H1 (cell line): ENCODE results near the gene DCLRE1A. TPM values are rescaled to one million over a fixed set of nuclear protein-coding genes. Genes with fewer than 3 reads are reported as not detected.

Source experiments
- CTCF ChIA-PET: fragments of 300-600 bp; sonication (Branson Sonifier 250); formaldehyde crosslinking; loops from one replicate; lab custom pipeline; 2021; ENCODE audit not compliant: partially characterized antibody; lab: Charles Lee
- POLR2A ChIA-PET: fragments of 300-600 bp; sonication (Branson Sonifier 250); formaldehyde crosslinking; loops from one replicate; lab custom pipeline; 2021; ENCODE audit warnings: inconsistent platforms; ENCODE audit not compliant: partially characterized antibody; lab: Charles Lee
- DNase-seq, 2 experiments: peaks; one replicate each; pipeline versions ENCODE4 v3.0.0 to v3.0.0-alpha.2; 2010 to 2022; ENCODE audit warnings: low spot score in 2 of 2, low read depth in 1 of 2, mixed read lengths in 1 of 2
- FAIRE-seq: peaks from 2 replicates; lab custom pipeline; 2011; peaks lifted over from hg19 to GRCh38; lab: Jason Lieb, UNC
- H2AFZ ChIP-seq: 2 replicates; pipeline ENCODE4 v1.8.1; 2012; ENCODE audit warnings: low read length, inconsistent platforms
- H2AK5ac ChIP-seq: 2 replicates; pipeline ENCODE4 v1.6.1; 2013; ENCODE audit warnings: low read depth, low read length
- H2BK120ac ChIP-seq: replicated peaks from 2 replicates; pipeline ENCODE3; 2013; ENCODE audit warnings: low read depth, low read length, inconsistent platforms
- H2BK12ac ChIP-seq: 2 replicates; pipeline ENCODE4 v1.6.1; 2013; ENCODE audit warnings: low read depth, low read length
- H2BK15ac ChIP-seq: 2 replicates; pipeline ENCODE4 v1.6.1; 2013; ENCODE audit warnings: low read length
- H2BK20ac ChIP-seq: 2 replicates; pipeline ENCODE4 v1.6.1; 2013; ENCODE audit warnings: low read length
- H2BK5ac ChIP-seq: 2 replicates; pipeline ENCODE4 v1.6.1; 2013; ENCODE audit warnings: low read depth, low read length
- H3K14ac ChIP-seq: 2 replicates; pipeline ENCODE4 v1.6.1; 2013; ENCODE audit warnings: inconsistent platforms; ENCODE audit not compliant: insufficient read length
- H3K18ac ChIP-seq: 2 replicates; pipeline ENCODE4 v1.6.1; 2013; ENCODE audit warnings: low read length; ENCODE audit errors: extremely low read depth
- H3K23ac ChIP-seq: 2 replicates; pipeline ENCODE4 v1.6.1; 2013; ENCODE audit warnings: inconsistent platforms; ENCODE audit not compliant: insufficient read length
- H3K23me2 ChIP-seq: 2 replicates; pipeline ENCODE4 v1.6.1; 2013; ENCODE audit warnings: low read depth, low read length
- H3K27ac ChIP-seq: 2 replicates; pipeline ENCODE4 v1.6.1; 2011; ENCODE audit warnings: low read depth, low read length, inconsistent platforms
- H3K27me3 ChIP-seq, 4 experiments: replicated peaks in 1 of 4; 1 replicate in 1 of 4; 2 replicates in 3 of 4; pipeline versions ENCODE4 v1.6.1 to v1.8.1; 2011 to 2013; ENCODE audit warnings: low read length in 3 of 4, mild to moderate bottlenecking in 3 of 4, inconsistent platforms in 2 of 4, mixed read lengths in 2 of 4, moderate library complexity in 1 of 4; ENCODE audit not compliant: control insufficient read depth in 3 of 4, insufficient read depth in 3 of 4; ENCODE audit errors: extremely low read depth in 1 of 4
- H3K36me3 ChIP-seq, 4 experiments: 2 replicates each; pipeline versions ENCODE4 v1.6.1 to v1.8.1; 2011 to 2013; ENCODE audit warnings: mild to moderate bottlenecking in 4 of 4, low read length in 3 of 4, moderate library complexity in 2 of 4, control low read depth in 1 of 4, inconsistent platforms in 1 of 4; ENCODE audit not compliant: insufficient read depth in 4 of 4, control insufficient read depth in 2 of 4
- H3K4ac ChIP-seq: replicated peaks from 2 replicates; pipeline ENCODE3; 2013; ENCODE audit warnings: low read length, low read depth, mixed read lengths, inconsistent platforms; ENCODE audit not compliant: insufficient read length
- H3K4me1 ChIP-seq, 4 experiments: replicated peaks in 1 of 4; 1 replicate in 1 of 4; 2 replicates in 3 of 4; pipeline versions ENCODE4 v1.6.1 to v1.8.1; 2011 to 2013; ENCODE audit warnings: low read length in 3 of 4, inconsistent platforms in 2 of 4, mixed read lengths in 1 of 4; ENCODE audit not compliant: insufficient read depth in 4 of 4, control insufficient read depth in 3 of 4
- H3K4me2 ChIP-seq, 2 experiments: 2 replicates each; pipeline versions ENCODE4 v1.6.1 to v1.8.1; 2011 to 2013; ENCODE audit warnings: low read depth in 2 of 2, low read length in 2 of 2, control low read depth in 1 of 2, inconsistent platforms in 1 of 2, mild to moderate bottlenecking in 1 of 2; ENCODE audit not compliant: insufficient read depth in 1 of 2
- H3K4me3 ChIP-seq, 4 experiments: fragments of 200-600, 300-600 bp in 1 of 4; sonication (generic), shearing (Covaris generic), sonication (Bioruptor Twin) in 1 of 4; 2 replicates each; pipeline versions ENCODE4 v1.5.1 to v1.8.1; 2011 to 2016; ENCODE audit warnings: low read length in 4 of 4, low read depth in 3 of 4, control low read depth in 2 of 4, inconsistent platforms in 2 of 4, mild to moderate bottlenecking in 2 of 4, mixed read lengths in 1 of 4, moderate library complexity in 1 of 4; ENCODE audit not compliant: insufficient read depth in 2 of 4; ENCODE audit errors: extremely low read depth in 1 of 4
- H3K56ac ChIP-seq: replicated peaks from 2 replicates; pipeline ENCODE3; 2013; ENCODE audit warnings: low read depth, mild to moderate bottlenecking, mixed read lengths, low read length, inconsistent platforms; ENCODE audit not compliant: insufficient read length
- H3K79me1 ChIP-seq: 2 replicates; pipeline ENCODE4 v1.6.1; 2013; ENCODE audit warnings: low read depth, low read length, control low read depth
- H3K79me2 ChIP-seq, 2 experiments: 2 replicates each; pipeline versions ENCODE4 v1.6.1 to v1.8.1; 2012 to 2013; ENCODE audit warnings: low read length in 2 of 2, mild to moderate bottlenecking in 2 of 2, inconsistent platforms in 1 of 2; ENCODE audit not compliant: insufficient read depth in 2 of 2, control insufficient read depth in 1 of 2
- H3K9ac ChIP-seq, 4 experiments: replicated peaks in 1 of 4; 1 replicate in 1 of 4; 2 replicates in 3 of 4; pipeline versions ENCODE4 v1.6.1 to v1.8.1; 2011 to 2013; ENCODE audit warnings: low read depth in 3 of 4, low read length in 3 of 4, control low read depth in 2 of 4, mild to moderate bottlenecking in 2 of 4, moderate library complexity in 2 of 4, inconsistent platforms in 1 of 4; ENCODE audit errors: extremely low read depth in 1 of 4
- H3K9me3 ChIP-seq, 2 experiments: 2 replicates each; pipeline versions ENCODE4 v1.6.1 to v1.8.1; 2012 to 2013; ENCODE audit warnings: mild to moderate bottlenecking in 2 of 2, moderate library complexity in 2 of 2, control low read depth in 1 of 2, inconsistent platforms in 1 of 2, low read depth in 1 of 2, low read length in 1 of 2, mixed read lengths in 1 of 2; ENCODE audit not compliant: insufficient read depth in 2 of 2
- H4K20me1 ChIP-seq, 2 experiments: replicated peaks in 1 of 2; 2 replicates each; pipeline versions ENCODE3 to v1.8.1; 2011 to 2013; ENCODE audit warnings: inconsistent platforms in 2 of 2, low read length in 2 of 2, mild to moderate bottlenecking in 1 of 2; ENCODE audit not compliant: insufficient read depth in 2 of 2, control insufficient read depth in 1 of 2
- H4K5ac ChIP-seq: 2 replicates; pipeline ENCODE4 v1.6.1; 2013; ENCODE audit warnings: low read length, low read depth, mixed read lengths, inconsistent platforms; ENCODE audit not compliant: insufficient read length
- H4K8ac ChIP-seq: 2 replicates; pipeline ENCODE4 v1.8.0; 2013; ENCODE audit warnings: mild to moderate bottlenecking, moderate library complexity, low read length, inconsistent platforms; ENCODE audit not compliant: insufficient read depth; ENCODE audit errors: extremely low read depth
- H4K91ac ChIP-seq: replicated peaks from 2 replicates; pipeline ENCODE3; 2013; ENCODE audit warnings: low read length, mixed read lengths, inconsistent platforms; ENCODE audit not compliant: insufficient read length
- BRCA1 ChIP-seq: IDR thresholded peaks from 2 replicates; pipeline ENCODE4 v1.6.1; 2012; ENCODE audit warnings: low read depth, low read length, improper control_type of control experiment
- CTBP2 ChIP-seq: IDR thresholded peaks from 2 replicates; pipeline ENCODE4 v1.7.0; 2011; ENCODE audit warnings: borderline replicate concordance, mild to moderate bottlenecking, moderate library complexity, mixed read lengths, low read length; ENCODE audit not compliant: insufficient read depth, insufficient read length
- E2F6 ChIP-seq: IDR thresholded peaks from 2 replicates; pipeline ENCODE4 v1.6.1; 2012; ENCODE audit warnings: inconsistent platforms
- EZH2 ChIP-seq: fragments of 200-600 bp; sonication (generic); IDR thresholded peaks from 2 replicates; pipeline ENCODE4 v1.7.1; 2012; ENCODE audit warnings: low read depth, mild to moderate bottlenecking, moderate library complexity, low read length, inconsistent platforms; ENCODE audit not compliant: severe bottlenecking
- FOSL1 ChIP-seq: IDR thresholded peaks from 2 replicates; pipeline ENCODE4 v1.6.1; 2011; ENCODE audit warnings: mild to moderate bottlenecking, low read depth, low read length, moderate library complexity; ENCODE audit not compliant: insufficient read depth
- GABPA ChIP-seq: IDR thresholded peaks from 2 replicates; pipeline ENCODE4 v1.6.1; 2011; ENCODE audit warnings: mild to moderate bottlenecking, low read length, moderate library complexity, borderline replicate concordance; ENCODE audit not compliant: insufficient read depth
- KDM5A ChIP-seq: fragments of 200-600 bp; IDR thresholded peaks from 2 replicates; pipeline ENCODE4 v1.7.1; 2012; ENCODE audit warnings: mild to moderate bottlenecking, low read length, inconsistent platforms, mixed read lengths
- NANOG ChIP-seq: IDR thresholded peaks from 2 replicates; pipeline ENCODE4 v1.6.1; 2011; ENCODE audit warnings: low read length, low read depth, mild to moderate bottlenecking, inconsistent platforms; ENCODE audit not compliant: insufficient read depth, poor library complexity, severe bottlenecking
- RNF2 ChIP-seq: fragments of 200-900, 300-1000 bp; sonication (generic); IDR thresholded peaks from 2 replicates; pipeline ENCODE4 v1.7.1; 2016; ENCODE audit warnings: borderline replicate concordance, low read depth, mild to moderate bottlenecking, antibody characterized with exemption, low read length; ENCODE audit not compliant: poor library complexity, severe bottlenecking; ENCODE audit errors: missing control alignments
- SP4 ChIP-seq: IDR thresholded peaks from 2 replicates; pipeline ENCODE4 v1.6.1; 2012; ENCODE audit warnings: low read length, inconsistent platforms
- SUZ12 ChIP-seq: fragments of 200-600 bp; sonication (generic); IDR thresholded peaks from 2 replicates; pipeline ENCODE4 v1.6.1; 2012; ENCODE audit warnings: mild to moderate bottlenecking, inconsistent platforms, low read length, moderate library complexity, mixed read lengths
- TAF1 ChIP-seq: IDR thresholded peaks from 2 replicates; pipeline ENCODE4 v1.6.1; 2011; ENCODE audit warnings: mild to moderate bottlenecking, low read depth, low read length
- TBP ChIP-seq: IDR thresholded peaks from 2 replicates; pipeline ENCODE4 v1.6.1; 2011; ENCODE audit warnings: low read depth, low read length, improper control_type of control experiment
- WGBS, 2 experiments: shearing (Covaris generic) in 1 of 2; methylation state at CpG; one replicate each; pipeline versions ENCODE4 v1.1.6 to v1.1.7; 2013 to 2015; ENCODE audit warnings: low lambda C conversion rate in 2 of 2, mixed read lengths in 2 of 2, inconsistent platforms in 1 of 2, low coverage in 1 of 2, missing lambda C conversion rate in 1 of 2; ENCODE audit not compliant: insufficient replicate concordance in 2 of 2, insufficient coverage in 1 of 2, insufficient read length in 1 of 2; ENCODE audit errors: extremely low coverage in 1 of 2, missing lambda C conversion rate in 1 of 2; 5-methylcytosine and 5-hydroxymethylcytosine counted together
- polyA plus RNA-seq, 7 experiments: library from polyadenylated mRNA; depleted of rRNA in 3 of 7; stranded (reverse) in 5 of 7; unstranded in 2 of 7; fragments of >200 nt in 5 of 7; fragments of 200-250 nt in 2 of 7; gene quantifications; 1 replicate in 5 of 7; 2 replicates in 1 of 7; 4 replicates in 1 of 7; pipeline versions ENCODE4 v1.2.1 to v1.2.3, GENCODE V29; 2011 to 2013; ENCODE audit warnings: missing spikeins in 2 of 7, mixed read lengths in 2 of 7
- total RNA-seq: library from RNA; stranded (reverse); fragmentation: NEBNext Ultra II Directional; extraction: Animal tissue kit (Norgen Biotek cat#: 25700); gene quantifications from 2 replicates; pipeline ENCODE4 v1.2.1, GENCODE V29; 2021

DCLRE1A gene
- total and polyA plus RNA-seq, 2 of the 8 experiments (the other 6 are each of a cell fraction or from before 2014, with no cell fraction given), result 8.1 to 10.1 TPM

- Histone ChIP-seq H3K4ac (no peak overlapping the region), H2BK5ac (no peak overlapping the region), H3K4me2 (no peak overlapping the region), H3K9me3 (no peaks in the 10 kb centered on the region), H4K5ac (no peak overlapping the region), H3K36me3 (peaks cover 0 to 5% (median 0%) of the 10 kb centered on the region in 4 experiments; a peak in 1 of 8 replicates), H3K79me1 (no peaks in the 10 kb centered on the region; the same call in 1 of the 2 replicates), H2AK5ac (no peak overlapping the region), H3K9ac (no peak overlapping the region), H4K20me1 (peaks cover 2 to 5% of the 10 kb centered on the region in 2 experiments), H2BK12ac (no peak overlapping the region), H3K27me3 (no peaks in the 10 kb centered on the region), H3K23ac (no peak overlapping the region), H3K79me2 (peaks cover 0 to 63% of the 10 kb centered on the region in 2 experiments; a peak in 3 of 4 replicates), H4K8ac (no peak overlapping the region), H3K4me3 (no peak overlapping the region), H2BK20ac (no peak overlapping the region), H2BK15ac (no peak overlapping the region), H3K23me2 (no peaks in the 10 kb centered on the region; the same call in 1 of the 2 replicates), H4K91ac (no peak overlapping the region), H3K27ac (no peak overlapping the region), H3K56ac (no peak overlapping the region), H3K18ac (no peak overlapping the region), H3K4me1 (no peaks in the 10 kb centered on the region), H2BK120ac (no peak overlapping the region), H3K14ac (no peak overlapping the region), H2AFZ (no peak overlapping the region)
- 98% methylated on average over 2 of the region's 2 CpGs; no CpG with 5 or more reads in 1 of the 2 experiments for WGBS, 2 experiments
- POLR2A ChIA-PET, result no interaction called here
- CTCF ChIA-PET, result no interaction called here
- FAIRE-seq, result no peak
- DNase-seq, result no peak
- TF ChIP-seq FOSL1 (no peak), KDM5A (no peak), RNF2 (no peak), E2F6 (no peak), TBP (no peak), NANOG (no peak), CTBP2 (no peak), SP4 (no peak), SUZ12 (no peak), BRCA1 (no peak), EZH2 (no peak), TAF1 (no peak), GABPA (no peak)
These were observed 15.9 kb upstream of the DCLRE1A start for GRCh38 chr10:113869789-113870188.
